Measurements from ENCODE around the gene VPS35L.
A peak's percentile ranks its signal among the peaks of the same experiment; 100 is the strongest.

Gene VPS35L

GRCh38 chr16:19745286-19746010, 189.9 kb downstream of the VPS35L start:
- peak; percentile 59 for DNase-seq (ENCODE audit: low read depth)
- H3K4me3 ChIP-seq (ENCODE audit: control insufficient read depth, low read depth, low read length): no peak overlapping the region
- TF ChIP-seq CTCF (conservative IDR thresholded peaks at IDR 0.05; ENCODE audit: control insufficient read depth, insufficient read depth, low read depth, low read length): no peak

GRCh38 chr16:19746561-19746960, 191.1 kb downstream of the VPS35L start:
- no peak for TF ChIP-seq CTCF (conservative IDR thresholded peaks at IDR 0.05; ENCODE audit: control insufficient read depth, insufficient read depth, low read depth, low read length)
- no peak overlapping the region for H3K4me3 ChIP-seq (ENCODE audit: control insufficient read depth, low read depth, low read length)
- DNase-seq (ENCODE audit: low read depth): no peak

GRCh38 chr16:19748389-19749168, 193.1 kb downstream of the VPS35L start:
- no peak for DNase-seq (ENCODE audit: low read depth)
- TF ChIP-seq CTCF (conservative IDR thresholded peaks at IDR 0.05; ENCODE audit: control insufficient read depth, insufficient read depth, low read depth, low read length): no peak
- H3K4me3 ChIP-seq (ENCODE audit: control insufficient read depth, low read depth, low read length): no peak overlapping the region

GRCh38 chr16:19749571-19750080, 194.1 kb downstream of the VPS35L start:
- no peak for DNase-seq (ENCODE audit: low read depth)

More at GRCh38 chr16:19749571-19750080, 194.1 kb downstream of the VPS35L start:
- no peak overlapping the region for H3K4me3 ChIP-seq (ENCODE audit: control insufficient read depth, low read depth, low read length)
- no peak for TF ChIP-seq CTCF (conservative IDR thresholded peaks at IDR 0.05; ENCODE audit: control insufficient read depth, insufficient read depth, low read depth, low read length)
